Urothelium cell line (cell line): ENCODE data around the gene METTL8.
"Not testable (repeated sequence)": the region's sequence is repeated elsewhere in the genome, so short reads cannot be mapped to it uniquely, and the experiment has no call there.

Source experiments
- DNase-seq: peaks from one replicate; pipeline ENCODE4 v3.0.0; 2011; ENCODE audit warnings: low spot score, mixed read lengths
- FAIRE-seq: peaks from 2 replicates; lab custom pipeline; 2011; peaks lifted over from hg19 to GRCh38; lab: Jason Lieb, UNC

Gene METTL8

GRCh38 chr2:171402906-171403580, 30.7 kb downstream of the METTL8 start:
- FAIRE-seq (no peak), DNase-seq (no peak)

GRCh38 chr2:171401947-171402346, 31.8 kb downstream of the METTL8 start:
- no peak for FAIRE-seq

GRCh38 chr2:171400395-171400794, 33.4 kb downstream of the METTL8 start:
- DNase-seq (no peak), FAIRE-seq (no peak)

More at GRCh38 chr2:171401947-171402346, 31.8 kb downstream of the METTL8 start:
- no peak for DNase-seq

GRCh38 chr2:171399292-171399691, 34.5 kb downstream of the METTL8 start:
- no peak for FAIRE-seq
- no peak for DNase-seq

GRCh38 chr2:171394164-171394740, 39.5 kb downstream of the METTL8 start:
- FAIRE-seq (no peak), DNase-seq (no peak)

- FAIRE-seq (no peak), DNase-seq (no peak)
These were observed 40.3 kb downstream of the METTL8 start for GRCh38 chr2:171393487-171393886.

GRCh38 chr2:171391532-171391931, 42.3 kb downstream of the METTL8 start:
- DNase-seq (no peak), FAIRE-seq (no peak)

- FAIRE-seq (no peak), DNase-seq (no peak)
These were observed 42.8 kb downstream of the METTL8 start for GRCh38 chr2:171390941-171391516.

GRCh38 chr2:171389780-171390179, 44.0 kb downstream of the METTL8 start:
- DNase-seq (no peak), FAIRE-seq (no peak)

- DNase-seq (no peak), FAIRE-seq (no peak)
These were observed 44.5 kb downstream of the METTL8 start for GRCh38 chr2:171389325-171389724.

GRCh38 chr2:171387052-171387451, 46.7 kb downstream of the METTL8 start:
- no peak for FAIRE-seq

GRCh38 chr2:171386627-171387026, 47.2 kb downstream of the METTL8 start:
- no peak for FAIRE-seq
- no peak for DNase-seq

More at GRCh38 chr2:171387052-171387451, 46.7 kb downstream of the METTL8 start:
- DNase-seq = no peak

- DNase-seq (no peak), FAIRE-seq (no peak)
These were observed 50.7 kb downstream of the METTL8 start for GRCh38 chr2:171383134-171383533.

- DNase-seq, FAIRE-seq: not testable (repeated sequence)
These were observed 51.6 kb downstream of the METTL8 start for GRCh38 chr2:171382175-171382574.

- not testable (repeated sequence) for DNase-seq, FAIRE-seq
These were observed 55.9 kb downstream of the METTL8 start for GRCh38 chr2:171377852-171378251.

- FAIRE-seq = no peak
- DNase-seq = no peak
These were observed 66.1 kb downstream of the METTL8 start for GRCh38 chr2:171367692-171368091.

GRCh38 chr2:171365778-171366177, 68.0 kb downstream of the METTL8 start:
- FAIRE-seq (no peak), DNase-seq (no peak)

GRCh38 chr2:171365232-171365631, 68.6 kb downstream of the METTL8 start:
- FAIRE-seq = no peak
- DNase-seq = no peak

GRCh38 chr2:171362396-171362795, 71.4 kb downstream of the METTL8 start:
- FAIRE-seq (no peak), DNase-seq (no peak)

GRCh38 chr2:171360905-171361304, 72.9 kb downstream of the METTL8 start:
- no peak for DNase-seq
- FAIRE-seq = no peak

GRCh38 chr2:171353746-171354145, 80.0 kb downstream of the METTL8 start:
- not testable (repeated sequence) for DNase-seq, FAIRE-seq

- DNase-seq (no peak), FAIRE-seq (no peak)
These were observed 85.7 kb downstream of the METTL8 start for GRCh38 chr2:171348056-171348455.
